Cerebellar cortex (tissue), 1 donor: ENCODE data around the gene DYNC1I1.

Experiments
- DNase-seq: peaks from one replicate; pipeline ENCODE4 v3.0.0-alpha.2; 2015; ENCODE audit warnings: low spot score

The DYNC1I1 gene

GRCh38 chr7:96085953-96086352, 313.6 kb downstream of the DYNC1I1 start:
- no peak for DNase-seq

GRCh38 chr7:96088579-96088978, 316.2 kb downstream of the DYNC1I1 start:
- DNase-seq = no peak

- DNase-seq = no peak
Observed at GRCh38 chr7:96089511-96089910, 317.2 kb downstream of the DYNC1I1 start.

- no peak for DNase-seq
Observed at GRCh38 chr7:96090756-96091155, 318.4 kb downstream of the DYNC1I1 start.

GRCh38 chr7:96093435-96093834, 321.1 kb downstream of the DYNC1I1 start:
- no peak for DNase-seq

- DNase-seq = no peak
Observed at GRCh38 chr7:96097835-96098234, 325.5 kb downstream of the DYNC1I1 start.

GRCh38 chr7:96100737-96101136, 328.4 kb downstream of the DYNC1I1 start:
- DNase-seq = no peak

GRCh38 chr7:96102096-96102811, 329.9 kb downstream of the DYNC1I1 start:
- no peak for DNase-seq

- no peak for DNase-seq
Observed at GRCh38 chr7:96104984-96105383, 332.6 kb downstream of the DYNC1I1 start.

- no peak for DNase-seq
Observed at GRCh38 chr7:96111405-96111804, 339.1 kb downstream of the DYNC1I1 start.

GRCh38 chr7:96114190-96114589, 341.8 kb downstream of the DYNC1I1 start:
- DNase-seq = no peak

GRCh38 chr7:96116173-96116572, 343.8 kb downstream of the DYNC1I1 start:
- no peak for DNase-seq

- no peak for DNase-seq
Observed at GRCh38 chr7:96118449-96119001, 346.2 kb downstream of the DYNC1I1 start.

- no peak for DNase-seq
Observed at GRCh38 chr7:96120445-96121225, 348.3 kb downstream of the DYNC1I1 start.

- DNase-seq = no peak
Observed at GRCh38 chr7:96121752-96122151, 349.4 kb downstream of the DYNC1I1 start.

GRCh38 chr7:96122746-96123145, 350.4 kb downstream of the DYNC1I1 start:
- no peak for DNase-seq

- DNase-seq = no peak
Observed at GRCh38 chr7:96126382-96126781, 354.0 kb downstream of the DYNC1I1 start.

- DNase-seq = no peak
Observed at GRCh38 chr7:96127746-96128145, 355.4 kb downstream of the DYNC1I1 start.

- DNase-seq = no peak
Observed at GRCh38 chr7:96131525-96131924, 359.2 kb downstream of the DYNC1I1 start.

GRCh38 chr7:96135241-96135640, 362.9 kb downstream of the DYNC1I1 start:
- DNase-seq = no peak

- DNase-seq = no peak
Observed at GRCh38 chr7:96136600-96137239, 364.4 kb downstream of the DYNC1I1 start.

- DNase-seq = no peak
Observed at GRCh38 chr7:96143495-96144259, 371.3 kb downstream of the DYNC1I1 start.
